Stimulated activated CD4-positive, alpha-beta T cell treated with anti-CD3 and anti-CD28 coated beads, Interleukin-1b, Interleukin-23, amount 100 ng/mL, for 1 hour (primary cell): Measurements from ENCODE around the gene SLC9A5.

ENCODE experiments used
- DNase-seq, 2 donors: peaks; one replicate each; pipeline ENCODE4 v3.0.0-alpha.2; 2020; ENCODE audit warnings: low read depth in 2 of 2

The SLC9A5 gene

DNA sequence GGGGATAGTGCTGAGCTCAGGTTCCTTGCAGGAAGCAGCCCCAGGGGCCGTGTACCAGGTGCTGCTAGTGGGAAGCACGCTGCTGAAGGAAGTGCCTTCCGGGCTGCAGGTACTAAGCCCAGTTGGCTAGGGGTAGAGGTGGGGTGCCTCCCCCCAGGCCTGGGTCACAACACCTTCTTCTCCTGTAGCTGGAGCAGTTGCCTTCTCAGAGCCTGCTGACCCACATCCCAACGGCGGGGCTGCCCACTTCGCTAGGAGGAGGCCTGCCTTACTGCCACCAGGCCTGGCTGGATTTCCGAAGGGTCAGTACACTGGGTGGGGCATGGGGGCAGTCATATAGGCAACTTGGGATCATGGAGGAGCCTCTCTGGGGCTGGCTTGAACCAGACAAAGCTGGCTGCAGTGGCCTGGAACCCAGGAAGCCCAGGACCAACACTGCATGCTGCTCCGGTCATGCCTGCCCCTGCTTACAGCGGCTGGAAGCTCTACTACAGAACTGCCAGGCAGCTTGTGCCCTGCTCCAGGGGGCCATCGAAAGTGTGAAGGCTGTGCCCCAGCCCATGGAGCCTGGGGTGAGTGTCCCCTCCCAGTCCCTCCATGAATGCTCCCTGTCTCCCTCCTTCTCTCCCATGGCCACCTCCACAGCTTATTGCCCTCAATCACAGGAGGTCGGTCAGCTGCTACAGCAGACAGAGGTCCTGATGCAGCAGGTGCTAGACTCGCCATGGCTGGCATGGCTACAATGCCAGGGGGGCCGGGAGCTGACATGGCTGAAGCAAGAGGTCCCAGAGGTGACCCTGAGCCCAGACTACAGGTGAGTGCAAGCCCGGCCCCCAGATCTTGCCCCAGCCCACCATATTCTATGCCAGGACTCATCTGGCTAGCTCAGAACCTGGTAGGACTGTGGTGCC is 33.0 kb downstream of the SLC9A5 start:
- no peak for DNase-seq

DNA sequence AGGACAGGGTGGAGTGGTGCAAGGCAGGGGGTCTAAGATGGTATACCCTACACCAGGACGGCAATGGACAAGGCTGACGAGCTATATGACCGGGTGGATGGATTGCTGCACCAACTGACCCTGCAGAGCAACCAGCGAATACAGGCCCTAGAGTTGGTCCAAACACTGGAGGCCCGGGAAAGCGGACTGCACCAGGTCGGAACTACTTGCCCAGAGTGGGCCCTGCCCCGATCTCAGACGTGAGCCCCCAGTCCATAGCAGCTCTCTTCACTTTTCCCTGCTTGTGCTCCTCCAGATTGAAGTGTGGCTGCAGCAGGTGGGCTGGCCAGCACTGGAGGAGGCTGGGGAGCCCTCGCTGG is 33.6 kb downstream of the SLC9A5 start:
- DNase-seq: no peak

DNA sequence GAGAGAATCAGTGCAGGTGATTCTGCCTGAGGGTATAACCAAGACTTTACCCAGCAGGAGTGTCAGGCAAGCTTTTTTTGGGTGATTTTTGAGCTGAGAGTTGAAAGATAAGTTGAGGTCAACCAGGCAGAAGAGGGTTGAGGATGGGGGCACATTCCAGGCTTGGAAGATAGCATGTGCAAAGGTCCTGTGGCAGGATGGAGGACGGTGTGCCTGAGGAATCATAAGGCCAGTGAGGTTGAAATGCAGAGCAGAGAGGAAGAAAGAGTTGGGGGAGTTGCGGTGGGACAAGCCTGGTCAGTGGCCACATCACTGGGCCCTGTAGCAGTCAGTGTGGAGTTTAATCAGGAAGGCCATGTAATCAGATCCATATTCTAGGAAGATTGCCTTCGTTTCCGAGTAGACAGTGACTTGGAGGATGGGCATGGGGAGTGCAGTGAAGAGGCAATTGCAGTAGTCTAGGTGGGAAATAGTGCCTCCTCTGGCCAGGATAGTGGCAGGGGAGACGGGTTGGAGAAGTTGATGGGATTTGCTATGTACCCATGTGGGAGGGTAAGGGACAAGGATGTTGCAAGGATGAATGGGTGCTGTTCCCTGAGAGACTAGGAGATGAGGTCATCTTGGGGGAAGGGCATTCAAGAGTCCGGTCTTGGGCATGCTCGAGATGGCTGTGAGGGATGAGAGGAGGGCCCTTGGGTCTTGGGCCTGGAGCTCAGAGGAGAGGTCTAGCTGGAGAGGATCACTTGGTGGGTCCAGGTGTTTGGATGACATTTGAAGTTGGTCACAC is 34.5 kb downstream of the SLC9A5 start:
- no peak for DNase-seq

DNA sequence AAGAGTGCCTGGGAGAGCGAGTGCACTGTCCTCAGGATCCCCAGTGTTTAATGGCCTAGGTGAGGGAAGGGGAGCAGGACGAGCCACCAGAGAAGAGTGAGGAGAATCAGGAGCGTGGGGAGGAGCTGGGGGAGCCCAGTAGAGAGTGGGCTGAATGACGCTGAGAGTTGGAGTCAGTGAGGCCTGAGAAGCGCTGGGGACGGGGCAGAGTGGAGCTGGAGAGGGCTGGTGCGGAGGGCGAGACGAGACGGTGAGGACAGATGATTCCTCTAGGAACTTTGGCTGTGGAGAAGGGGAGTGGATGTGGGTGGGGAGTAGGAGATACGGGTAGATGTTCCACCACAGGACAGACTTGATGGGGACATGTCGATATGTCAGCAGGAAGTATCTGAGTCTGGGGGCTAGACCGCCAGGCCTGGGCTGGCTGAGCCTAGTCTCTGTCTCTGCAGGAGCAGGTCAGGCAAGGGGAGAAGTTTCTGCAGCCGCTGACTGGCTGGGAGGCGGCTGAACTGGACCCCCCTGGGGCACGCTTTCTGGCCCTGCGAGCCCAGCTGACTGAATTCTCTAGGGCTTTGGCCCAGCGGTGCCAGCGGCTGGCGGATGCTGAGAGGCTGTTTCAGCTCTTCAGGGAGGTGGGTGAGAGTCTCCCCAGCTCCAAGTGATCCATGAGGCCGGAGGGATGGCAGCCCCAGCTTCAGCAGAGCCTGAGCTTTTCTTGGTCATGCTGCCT is 35.2 kb downstream of the SLC9A5 start:
- no peak for DNase-seq

DNA sequence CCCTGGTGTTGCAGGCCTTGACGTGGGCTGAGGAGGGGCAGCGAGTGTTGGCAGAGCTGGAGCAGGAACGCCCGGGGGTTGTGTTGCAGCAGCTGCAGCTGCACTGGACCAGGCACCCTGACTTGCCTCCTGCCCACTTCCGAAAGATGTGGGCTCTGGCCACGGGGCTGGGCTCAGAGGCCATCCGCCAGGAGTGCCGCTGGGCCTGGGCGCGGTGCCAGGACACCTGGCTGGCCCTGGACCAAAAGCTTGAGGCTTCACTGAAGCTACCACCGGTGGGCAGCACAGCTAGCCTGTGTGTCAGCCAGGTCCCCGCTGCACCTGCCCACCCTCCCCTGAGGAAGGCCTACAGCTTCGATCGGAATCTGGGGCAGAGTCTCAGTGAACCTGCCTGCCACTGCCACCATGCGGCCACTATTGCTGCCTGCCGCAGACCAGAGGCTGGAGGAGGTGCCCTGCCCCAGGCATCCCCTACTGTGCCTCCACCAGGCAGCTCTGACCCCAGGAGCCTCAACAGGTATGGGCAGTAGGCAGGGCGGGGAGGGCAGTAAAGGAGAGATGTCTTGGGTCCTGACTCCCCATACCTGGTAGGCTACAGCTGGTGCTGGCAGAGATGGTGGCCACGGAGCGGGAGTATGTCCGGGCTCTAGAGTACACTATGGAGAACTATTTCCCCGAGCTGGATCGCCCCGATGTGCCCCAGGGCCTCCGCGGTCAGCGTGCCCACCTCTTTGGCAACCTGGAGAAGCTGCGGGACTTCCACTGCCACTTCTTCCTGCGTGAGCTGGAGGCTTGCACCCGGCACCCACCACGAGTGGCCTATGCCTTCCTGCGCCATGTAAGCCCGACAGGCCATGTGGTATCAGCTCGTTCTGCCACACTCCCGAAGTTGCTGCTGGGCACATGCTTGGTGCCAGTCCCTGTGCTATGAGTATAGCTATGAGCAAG is 36.2 kb downstream of the SLC9A5 start:
- DNase-seq: no peak

DNA sequence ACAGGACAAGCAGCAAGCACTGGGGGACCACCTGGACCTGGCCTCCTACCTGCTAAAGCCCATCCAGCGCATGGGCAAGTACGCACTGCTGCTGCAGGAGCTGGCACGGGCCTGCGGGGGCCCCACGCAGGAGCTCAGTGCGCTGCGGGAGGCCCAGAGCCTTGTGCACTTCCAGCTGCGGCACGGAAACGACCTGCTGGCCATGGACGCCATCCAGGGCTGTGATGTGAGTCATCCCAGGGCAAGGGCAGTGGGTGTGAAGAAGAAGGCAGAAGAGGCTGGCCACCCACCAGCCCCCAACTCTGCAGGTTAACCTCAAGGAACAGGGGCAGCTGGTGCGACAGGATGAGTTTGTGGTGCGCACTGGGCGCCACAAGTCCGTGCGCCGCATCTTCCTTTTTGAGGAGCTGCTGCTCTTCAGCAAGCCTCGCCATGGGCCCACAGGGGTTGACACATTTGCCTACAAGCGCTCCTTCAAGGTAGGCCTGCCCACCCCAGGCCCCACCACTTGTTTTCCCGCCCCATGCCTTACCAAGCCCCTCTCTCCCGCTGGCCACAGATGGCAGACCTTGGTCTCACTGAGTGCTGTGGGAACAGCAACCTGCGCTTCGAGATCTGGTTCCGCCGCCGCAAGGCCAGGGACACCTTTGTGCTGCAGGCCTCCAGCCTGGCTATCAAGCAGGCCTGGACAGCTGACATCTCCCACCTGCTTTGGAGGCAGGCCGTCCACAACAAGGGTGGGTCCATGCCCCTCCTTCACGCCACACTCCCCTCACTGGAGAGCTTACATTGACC is 37.9 kb downstream of the SLC9A5 start:
- no peak for DNase-seq

DNA sequence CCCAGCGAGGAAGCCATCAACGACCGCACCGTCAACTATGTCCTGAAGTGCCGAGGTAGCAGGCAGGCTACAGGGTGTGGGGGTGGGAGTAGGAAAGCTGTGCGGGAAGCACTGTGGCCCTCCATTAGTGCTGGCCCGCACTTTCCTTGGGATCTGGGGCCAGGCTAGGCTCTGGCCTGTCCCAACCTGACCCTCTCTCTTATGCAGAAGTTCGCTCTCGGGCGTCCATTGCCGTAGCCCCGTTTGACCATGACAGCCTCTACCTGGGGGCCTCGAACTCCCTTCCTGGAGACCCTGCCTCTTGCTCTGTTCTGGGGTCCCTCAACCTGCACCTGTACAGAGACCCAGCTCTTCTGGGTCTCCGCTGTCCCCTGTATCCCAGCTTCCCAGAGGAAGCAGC is 39.2 kb downstream of the SLC9A5 start:
- no peak for DNase-seq

DNA sequence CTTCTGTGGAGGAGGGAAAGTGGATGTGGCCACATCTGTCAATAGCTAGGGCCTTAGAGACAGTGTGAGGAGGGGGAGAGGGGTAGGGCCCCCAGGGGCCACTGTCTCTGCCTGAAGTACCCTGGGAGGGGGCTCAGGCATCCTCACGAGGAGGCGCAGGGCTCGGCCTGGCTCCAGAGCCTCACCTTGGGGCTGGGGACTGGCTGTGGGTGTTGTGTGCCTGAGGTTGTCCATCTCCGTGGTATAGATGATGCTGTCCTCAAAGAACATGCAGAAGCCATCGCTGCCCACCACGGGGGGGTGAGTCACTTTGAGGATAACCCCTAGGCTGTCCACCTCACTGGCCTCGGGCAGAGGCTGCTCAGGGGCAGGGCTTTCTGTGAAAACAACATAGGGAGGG is 42.7 kb downstream of the SLC9A5 start:
- no peak for DNase-seq

DNA sequence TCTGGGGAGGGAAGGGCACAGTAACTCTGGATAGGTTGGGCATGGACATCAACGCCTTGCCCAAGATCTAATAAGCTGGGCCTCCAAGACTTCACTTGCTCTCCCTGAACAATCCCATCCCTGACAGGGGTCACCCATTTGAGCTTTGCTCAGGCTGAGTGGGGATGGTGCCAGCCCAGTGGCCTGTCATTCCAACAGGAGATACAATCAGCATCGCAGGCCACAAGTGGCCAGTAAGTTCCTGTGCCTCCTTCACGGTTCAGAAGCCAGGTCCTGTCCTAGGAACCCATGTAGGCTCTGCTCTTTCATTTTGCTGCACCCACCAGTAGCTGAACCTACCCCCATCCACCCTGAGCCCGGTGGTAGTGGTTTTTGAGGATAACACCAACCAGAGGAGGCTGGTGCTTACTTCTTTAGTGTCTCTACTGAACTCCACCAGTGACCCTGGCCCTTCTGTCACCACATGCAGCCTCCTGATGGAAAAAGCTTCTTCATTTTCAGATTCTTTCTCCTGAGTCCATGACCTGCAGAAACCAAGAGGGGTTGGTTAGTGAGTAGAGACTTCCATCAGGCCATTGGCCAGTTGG is 45.5 kb downstream of the SLC9A5 start:
- DNase-seq: no peak

DNA sequence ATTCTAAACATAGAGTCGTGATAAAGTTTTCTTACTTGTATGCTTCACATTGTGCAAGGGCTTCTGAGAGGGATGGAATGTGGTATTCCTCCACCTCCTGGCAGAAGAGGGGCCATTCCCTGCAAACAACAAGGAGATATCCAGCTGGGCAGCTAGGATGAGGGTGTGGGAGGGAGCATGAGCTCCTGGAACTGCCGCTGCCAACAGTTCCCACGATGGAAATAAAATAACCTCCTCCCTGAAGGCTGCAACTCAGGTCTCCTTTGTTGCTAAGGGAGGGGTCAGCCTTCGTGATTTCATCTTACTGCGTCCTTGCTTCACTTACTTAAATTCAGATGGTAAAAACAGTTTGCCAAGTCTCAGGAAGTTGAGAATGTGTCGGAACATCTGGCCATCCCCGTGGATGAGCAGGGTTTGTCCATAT is 46.2 kb downstream of the SLC9A5 start:
- DNase-seq: no peak

DNA sequence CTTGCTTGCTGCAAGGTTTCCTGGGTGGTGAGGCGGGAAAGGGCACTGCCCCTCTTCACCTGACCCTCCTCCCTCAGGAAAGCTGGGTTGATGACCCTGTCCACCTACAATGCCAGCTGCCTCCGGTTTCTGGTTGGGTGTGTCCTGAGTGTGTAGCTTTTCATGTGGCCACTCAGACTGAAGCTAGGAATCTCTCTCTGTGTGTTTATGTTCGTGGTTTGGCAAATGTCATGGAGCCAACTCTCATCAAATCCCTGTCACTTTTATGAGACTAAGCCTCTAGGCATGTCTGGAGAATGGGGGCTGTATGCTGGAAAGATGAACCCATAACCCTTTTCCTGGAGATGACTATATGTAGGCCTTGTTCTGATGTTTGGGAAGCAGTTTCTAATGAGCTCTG is 47.6 kb downstream of the SLC9A5 start:
- no peak for DNase-seq

DNA sequence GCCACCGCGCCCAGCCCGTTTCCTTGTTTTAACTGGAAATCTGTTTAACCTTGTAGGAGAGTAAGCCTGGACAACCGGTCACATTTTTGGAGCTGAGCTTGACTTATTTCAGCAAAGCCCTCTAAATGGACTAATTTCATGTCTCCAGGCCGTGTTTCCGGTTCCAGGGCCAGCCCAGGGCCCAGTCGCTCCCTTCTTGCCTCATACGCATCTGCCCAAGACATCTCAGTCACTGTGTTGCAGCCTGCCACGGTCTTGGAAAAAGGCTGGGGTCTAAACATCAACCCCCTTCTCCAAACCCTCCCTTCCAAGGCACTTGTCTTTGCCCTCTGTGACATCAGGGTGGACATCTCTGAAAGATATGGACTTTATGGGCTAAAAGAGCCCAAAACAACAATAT is 49.5 kb downstream of the SLC9A5 start:
- no peak for DNase-seq

DNA sequence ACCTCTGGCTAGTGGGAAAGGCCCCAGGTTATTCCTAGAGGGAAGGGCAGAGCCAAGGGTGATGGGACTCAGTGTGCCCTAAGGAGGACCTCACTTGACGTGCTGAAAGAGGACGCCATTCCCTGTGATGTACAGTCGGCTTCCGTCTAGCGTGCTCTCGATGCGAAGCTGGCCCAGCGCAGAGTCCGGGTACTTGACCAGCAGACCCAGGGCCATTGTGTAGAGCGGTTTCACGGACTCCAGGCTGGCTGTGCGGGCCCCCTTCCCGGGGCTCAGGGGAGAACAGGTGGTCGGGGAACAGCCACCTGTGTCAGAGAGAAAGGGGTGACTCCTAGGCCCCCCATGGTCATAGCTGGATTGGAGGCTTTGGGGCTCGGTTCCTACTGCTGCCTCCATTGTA is 50.5 kb downstream of the SLC9A5 start:
- no peak for DNase-seq

DNA sequence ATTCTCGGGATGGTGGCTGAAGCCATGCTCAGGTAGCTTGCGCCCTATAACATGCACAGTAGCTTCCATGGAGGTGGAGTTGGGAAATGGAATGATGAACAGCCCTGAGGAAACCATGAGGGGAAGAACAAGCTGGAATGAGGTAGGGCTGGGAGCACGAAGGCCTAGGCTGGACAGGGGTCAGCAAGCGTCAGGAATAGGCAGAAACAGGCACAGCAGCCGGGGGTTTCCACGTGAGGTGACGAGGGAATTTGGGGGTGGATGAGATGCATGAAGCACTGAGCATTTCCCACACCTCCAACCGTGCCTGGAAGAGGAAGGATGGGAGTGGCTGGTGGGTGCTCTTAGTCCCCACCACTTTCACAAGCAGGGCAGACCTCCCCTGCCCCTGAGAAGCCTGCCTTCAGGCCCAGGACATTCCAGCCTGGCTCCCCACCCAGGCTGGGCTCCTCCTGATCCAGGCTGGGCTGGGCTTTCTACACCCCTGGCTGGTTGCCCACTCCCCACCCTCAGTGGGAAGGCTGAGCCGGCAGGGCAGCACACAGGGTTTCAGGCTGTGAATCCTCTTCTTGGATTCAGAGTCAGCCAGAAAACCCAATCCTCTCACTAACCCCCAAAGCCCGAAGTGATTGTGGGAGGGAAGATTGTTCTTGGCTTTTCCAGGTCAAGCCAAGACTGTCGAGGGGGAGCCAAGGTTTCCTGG is 52.5 kb downstream of the SLC9A5 start:
- DNase-seq: no peak

DNA sequence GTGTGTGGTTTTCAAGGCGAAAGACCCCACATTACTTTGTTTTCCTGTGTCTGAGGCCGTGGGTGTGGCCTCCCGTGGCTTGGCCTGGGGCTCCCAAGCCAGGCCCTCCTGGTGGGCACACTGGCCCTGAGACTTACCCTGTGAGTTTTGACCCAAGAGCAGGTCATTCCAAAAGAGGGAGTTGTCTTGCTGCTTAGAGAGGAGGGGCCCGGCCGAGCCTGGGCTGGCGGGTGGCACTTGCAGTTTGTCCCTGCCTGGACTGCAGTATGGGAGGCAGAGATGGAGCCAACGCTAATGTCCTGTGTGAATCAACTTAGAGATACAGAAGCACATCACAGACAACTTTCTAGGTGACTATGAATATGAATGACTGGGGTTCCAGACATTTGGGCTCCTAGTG is 53.3 kb downstream of the SLC9A5 start:
- no peak for DNase-seq

DNA sequence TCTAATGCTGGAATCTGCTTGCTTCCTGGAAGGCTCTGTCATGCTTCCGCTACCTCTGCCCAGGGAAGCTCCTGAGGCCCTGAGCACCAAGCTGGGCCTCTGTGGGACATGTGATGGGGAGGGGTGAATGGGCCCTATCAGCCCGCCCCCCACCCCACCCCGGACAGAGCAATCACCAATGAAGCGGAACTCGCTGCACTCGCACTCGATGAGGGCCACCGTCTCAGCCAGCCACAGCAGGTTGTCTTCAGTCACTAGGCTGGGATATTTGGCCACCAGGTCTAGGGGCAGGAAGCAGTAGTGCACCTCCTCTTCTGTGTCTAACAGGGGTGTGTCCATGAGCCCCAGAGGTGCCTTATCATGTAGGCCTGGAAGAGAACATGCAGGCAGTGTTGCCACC is 54.2 kb downstream of the SLC9A5 start:
- DNase-seq: no peak

DNA sequence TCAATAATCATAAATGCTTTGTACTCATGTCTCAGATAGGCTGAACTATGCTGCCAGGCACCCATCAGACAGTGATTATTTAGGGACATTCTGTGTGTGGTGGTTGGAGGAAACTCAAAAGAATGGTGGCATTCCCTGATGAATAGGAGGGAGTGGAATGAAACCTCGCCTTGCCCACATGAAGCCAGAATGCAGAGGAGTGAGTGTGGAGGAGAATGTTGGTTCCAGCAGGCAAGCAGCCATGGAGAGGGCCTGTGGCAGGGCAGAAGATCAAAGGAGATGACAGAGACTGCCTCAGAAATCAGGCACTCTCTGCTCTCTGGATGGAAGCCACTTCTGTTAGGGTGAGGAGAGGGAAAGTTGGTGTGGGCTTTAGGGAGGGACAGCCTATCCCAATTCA is 55.2 kb downstream of the SLC9A5 start:
- no peak for DNase-seq

DNA sequence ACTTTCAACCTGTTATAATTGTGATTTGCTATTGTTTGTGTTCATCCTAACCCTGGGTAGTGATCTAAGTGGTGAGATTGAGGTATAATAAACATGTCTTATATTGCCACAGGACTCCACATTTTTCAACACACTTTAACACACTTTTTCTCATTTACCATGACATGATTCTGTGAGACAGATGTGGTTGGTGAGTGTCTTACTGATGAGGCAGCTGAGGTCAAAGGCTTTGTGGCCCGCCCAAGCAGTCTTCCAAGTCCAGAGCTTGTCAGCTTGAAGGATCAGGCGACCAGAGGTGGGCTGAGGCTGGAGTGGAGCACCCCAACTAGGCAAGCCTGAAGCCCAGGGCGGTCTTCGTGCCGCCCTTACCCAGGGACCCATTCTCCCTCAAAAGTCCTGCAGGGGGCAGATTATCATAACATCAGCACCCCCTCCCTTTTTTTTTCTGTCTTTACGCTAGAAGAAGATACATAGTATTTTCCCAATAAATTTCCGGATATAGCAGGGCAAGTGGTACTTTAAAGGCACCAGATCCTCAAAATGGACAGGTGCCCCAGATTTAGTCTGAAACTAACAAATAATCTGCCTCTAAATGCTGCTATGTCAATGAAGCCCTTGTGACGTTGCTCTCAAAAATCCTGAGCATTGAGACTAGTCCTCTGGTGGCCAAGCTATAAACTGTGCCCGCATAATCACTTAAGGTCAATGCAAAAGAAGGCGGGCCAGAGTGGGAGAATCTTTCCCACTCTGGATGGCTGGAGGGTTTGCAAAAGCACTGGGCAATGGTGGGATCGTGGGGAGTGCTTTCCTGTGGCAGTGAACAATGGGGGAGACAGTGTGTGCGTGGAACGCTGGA is 56.7 kb downstream of the SLC9A5 start:
- DNase-seq: no peak

DNA sequence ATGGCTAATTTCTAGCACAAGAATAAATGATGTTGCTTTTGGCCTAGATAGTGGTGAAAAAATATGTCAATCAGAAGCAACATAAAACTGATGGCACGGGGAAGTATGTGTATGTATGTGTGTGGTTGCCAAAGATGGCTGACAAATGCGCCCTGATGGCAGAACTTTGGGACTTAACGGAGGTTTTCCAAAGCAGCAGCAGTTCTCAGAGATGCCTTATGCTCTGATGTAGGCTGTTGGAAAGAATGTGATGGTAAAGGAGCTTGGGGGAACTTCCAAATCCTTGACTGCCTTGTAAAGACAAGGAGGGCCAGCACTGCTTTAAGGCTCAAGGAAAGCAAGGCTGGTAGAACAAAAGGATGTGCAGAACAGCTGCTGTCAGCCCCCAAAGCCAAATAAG is 61.8 kb downstream of the SLC9A5 start:
- no peak for DNase-seq
